SK-N-SH (cell line): ENCODE results near the gene SYNE2.

Source experiments
- CHD2 ChIP-seq: fragments of 150-350 bp; IDR thresholded peaks from 2 replicates; pipeline ENCODE4 v1.6.1; 2018; ENCODE audit warnings: low read length; ENCODE audit not compliant: partially characterized antibody
- CTCF ChIP-seq: fragments of 200-600 bp; sonication (generic); IDR thresholded peaks from 2 replicates; pipeline ENCODE4 v1.6.1; 2017; ENCODE audit warnings: antibody characterized with exemption, mild to moderate bottlenecking, moderate library complexity
- JUND ChIP-seq: IDR thresholded peaks from 2 replicates; pipeline ENCODE4 v1.4.0; 2012
- POLR2AphosphoS5 ChIP-seq: IDR thresholded peaks from 2 replicates; pipeline ENCODE4 v1.6.1; 2012; ENCODE audit warnings: low read depth, low read length
- YY1 ChIP-seq: IDR thresholded peaks from 2 replicates; pipeline ENCODE4 v1.4.0; 2012; ENCODE audit warnings: low read depth, mild to moderate bottlenecking
- TF ChIP-seq, protein P1 (sequence below): IDR thresholded peaks from 2 replicates; pipeline ENCODE4 v1.4.0; 2012; ENCODE audit warnings: low read depth, borderline replicate concordance

DNA sequence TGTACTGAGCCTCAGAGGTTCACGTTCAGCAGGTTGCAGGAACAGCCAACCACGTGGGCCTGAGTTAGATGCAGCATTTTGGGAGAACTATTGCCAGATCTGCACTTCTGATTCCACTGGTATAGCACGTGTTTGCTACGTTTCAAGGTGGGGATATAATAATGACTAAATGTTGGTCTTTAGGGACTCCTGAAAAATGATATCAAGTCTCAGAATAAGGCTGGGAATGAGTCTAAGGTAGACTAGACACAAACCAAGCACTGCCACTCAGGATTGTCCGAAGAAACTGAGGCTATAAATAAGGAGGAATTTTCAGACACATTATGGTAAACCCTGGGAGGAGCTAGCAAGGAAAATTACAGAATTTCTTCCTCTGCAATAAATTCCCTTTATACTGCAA, 343.3 kb downstream of the SYNE2 start:
- TF ChIP-seq, protein P1, sequence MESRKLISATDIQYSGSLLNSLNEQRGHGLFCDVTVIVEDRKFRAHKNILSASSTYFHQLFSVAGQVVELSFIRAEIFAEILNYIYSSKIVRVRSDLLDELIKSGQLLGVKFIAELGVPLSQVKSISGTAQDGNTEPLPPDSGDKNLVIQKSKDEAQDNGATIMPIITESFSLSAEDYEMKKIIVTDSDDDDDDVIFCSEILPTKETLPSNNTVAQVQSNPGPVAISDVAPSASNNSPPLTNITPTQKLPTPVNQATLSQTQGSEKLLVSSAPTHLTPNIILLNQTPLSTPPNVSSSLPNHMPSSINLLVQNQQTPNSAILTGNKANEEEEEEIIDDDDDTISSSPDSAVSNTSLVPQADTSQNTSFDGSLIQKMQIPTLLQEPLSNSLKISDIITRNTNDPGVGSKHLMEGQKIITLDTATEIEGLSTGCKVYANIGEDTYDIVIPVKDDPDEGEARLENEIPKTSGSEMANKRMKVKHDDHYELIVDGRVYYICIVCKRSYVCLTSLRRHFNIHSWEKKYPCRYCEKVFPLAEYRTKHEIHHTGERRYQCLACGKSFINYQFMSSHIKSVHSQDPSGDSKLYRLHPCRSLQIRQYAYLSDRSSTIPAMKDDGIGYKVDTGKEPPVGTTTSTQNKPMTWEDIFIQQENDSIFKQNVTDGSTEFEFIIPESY = no peak
- TF ChIP-seq POLR2AphosphoS5 (no peak), CTCF (no peak), JUND (no peak), YY1 (no peak), CHD2 (no peak)
